A673 (cell line): ENCODE data around the gene LNPEP.

Experiments
- CTCF ChIP-seq: fragments of 300-800, 200-600 bp; sonication (generic); conservative IDR thresholded peaks from 2 replicates; pipeline ENCODE4 v1.5.1; 2017; ENCODE audit warnings: low read depth, mild to moderate bottlenecking, antibody characterized with exemption, low read length, moderate library complexity, mixed read lengths
- EZH2 ChIP-seq: fragments of 200-600 bp; sonication (generic); IDR thresholded peaks from 2 replicates; pipeline ENCODE4 v1.6.1; 2017; ENCODE audit warnings: borderline replicate concordance, low read depth, mild to moderate bottlenecking, mixed read lengths, antibody characterized with exemption, low read length; ENCODE audit not compliant: poor library complexity, severe bottlenecking

- no peak for TF ChIP-seq CTCF
- TF ChIP-seq EZH2, result no peak
These were observed 31.6 kb upstream of the LNPEP start for GRCh38 chr5:96904054-96904931.
